CD4-positive, alpha-beta T cell treated with Interleukin-4 for 1 hour (primary cell): ENCODE results near the gene MCTP1.

ENCODE experiments used
- DNase-seq, 2 donors: peaks; one replicate each; pipeline ENCODE4 v3.0.0-alpha.2; 2020 to 2022

The MCTP1 gene

GRCh38 chr5:94928891-94929290, 356.0 kb downstream of the MCTP1 start:
- no peak for DNase-seq

DNA sequence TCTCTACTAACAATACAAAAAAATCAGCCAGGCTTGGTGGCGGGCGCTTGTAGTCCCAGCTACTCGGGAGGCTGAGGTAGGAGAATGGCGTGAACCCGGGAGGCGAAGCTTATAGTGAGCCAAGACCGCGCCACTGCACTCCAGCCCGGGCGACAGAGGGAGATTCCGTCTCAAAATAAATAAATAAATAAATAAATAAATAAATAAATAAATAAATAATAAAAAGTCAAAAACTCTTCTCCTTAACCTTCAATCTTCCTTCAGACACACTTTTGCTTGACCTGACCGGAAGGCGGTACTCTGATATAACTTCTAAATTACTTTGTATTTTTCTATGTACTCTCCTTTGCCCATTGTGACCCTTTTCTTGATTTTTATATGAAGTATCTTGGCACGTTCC, 364.3 kb downstream of the MCTP1 start:
- DNase-seq = no peak

- no peak for DNase-seq
These were observed 368.3 kb downstream of the MCTP1 start for GRCh38 chr5:94916619-94917018.

DNA sequence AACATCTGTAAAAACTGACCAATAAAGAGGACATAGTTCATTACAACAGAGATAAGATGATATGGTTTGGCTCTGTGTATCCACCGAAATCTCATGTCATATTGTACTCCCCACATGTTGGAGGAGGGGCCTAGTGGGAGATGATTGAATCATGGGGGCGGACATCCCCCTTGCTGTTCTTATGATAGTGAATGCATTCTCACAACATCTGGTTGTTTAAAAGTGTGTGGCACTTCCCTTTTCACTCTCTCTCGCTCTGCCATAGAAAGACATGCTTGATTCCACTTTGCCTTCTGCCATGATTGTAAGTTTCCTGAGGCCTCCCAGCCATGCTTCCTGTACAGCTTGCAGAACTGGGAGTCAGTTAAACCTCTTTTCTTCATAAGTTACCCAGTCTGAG, 373.6 kb downstream of the MCTP1 start:
- DNase-seq = no peak

DNA sequence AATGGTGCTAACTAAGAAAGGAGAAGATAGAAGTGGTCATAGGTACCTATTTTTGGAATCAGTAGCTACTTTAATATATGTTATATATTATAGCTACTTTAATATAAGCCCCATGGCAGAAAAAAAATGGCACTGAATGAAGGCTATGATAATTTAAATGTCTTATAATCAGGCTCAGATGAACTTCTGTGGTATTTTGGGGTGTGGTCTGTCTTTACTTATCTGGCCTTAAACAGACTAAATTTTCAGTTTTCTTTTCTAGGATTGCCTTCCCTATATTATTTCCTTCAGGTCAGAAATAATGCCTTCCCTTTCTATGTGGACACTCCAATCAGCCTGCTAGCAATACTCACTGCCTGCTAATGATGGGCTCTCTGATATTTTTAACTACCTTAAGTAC, 374.2 kb downstream of the MCTP1 start:
- no peak for DNase-seq

DNA sequence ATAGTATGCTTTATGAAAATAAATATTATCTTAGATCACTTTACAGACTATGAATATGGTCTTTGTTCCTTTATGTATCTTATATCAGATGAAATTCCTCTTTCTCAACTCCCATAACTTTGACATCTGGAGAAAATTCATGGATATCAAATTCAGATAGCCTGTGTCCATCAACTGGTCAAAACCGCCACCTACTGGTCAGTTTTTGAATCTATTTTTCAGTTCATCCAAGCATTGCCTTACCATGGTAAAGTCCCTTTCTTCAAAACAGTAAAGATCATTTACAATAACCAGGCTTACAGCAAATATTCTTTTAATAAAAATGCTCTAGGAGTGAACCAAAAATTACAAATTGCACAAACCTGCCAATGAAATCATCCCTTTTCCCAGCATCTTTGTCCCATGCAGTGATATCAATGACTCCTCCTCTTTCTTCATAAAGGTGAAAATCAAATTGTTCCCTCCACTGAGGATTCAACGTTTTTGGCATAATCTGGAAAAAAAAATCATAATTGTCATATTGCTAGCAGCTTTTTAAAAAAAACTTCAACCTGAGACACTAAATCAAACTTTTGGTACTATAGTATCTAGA, 375.9 kb downstream of the MCTP1 start:
- peak in 1 of 2 donors; percentile 5 for DNase-seq

GRCh38 chr5:94906750-94907149, 378.1 kb downstream of the MCTP1 start:
- no peak for DNase-seq

DNA sequence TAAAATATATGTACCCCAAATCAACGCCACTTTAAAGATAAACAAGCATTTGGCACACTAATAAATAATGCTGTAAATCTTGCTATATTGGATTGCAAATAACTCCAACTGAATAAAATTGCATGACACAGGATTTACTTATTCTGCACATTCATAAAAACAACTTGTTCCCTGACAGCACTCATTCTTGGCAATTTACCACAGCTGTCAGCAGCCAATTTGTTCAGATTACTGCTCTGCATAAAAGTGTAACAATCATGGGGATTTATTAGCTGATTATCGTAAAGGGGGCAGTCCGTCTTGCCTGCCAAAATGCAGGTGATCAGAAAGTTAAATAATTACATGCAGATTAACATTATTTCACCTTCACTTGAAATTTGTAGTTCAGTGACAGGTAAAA, 381.2 kb downstream of the MCTP1 start:
- no peak for DNase-seq

- no peak for DNase-seq
These were observed 383.5 kb downstream of the MCTP1 start for GRCh38 chr5:94901191-94901979.

DNA sequence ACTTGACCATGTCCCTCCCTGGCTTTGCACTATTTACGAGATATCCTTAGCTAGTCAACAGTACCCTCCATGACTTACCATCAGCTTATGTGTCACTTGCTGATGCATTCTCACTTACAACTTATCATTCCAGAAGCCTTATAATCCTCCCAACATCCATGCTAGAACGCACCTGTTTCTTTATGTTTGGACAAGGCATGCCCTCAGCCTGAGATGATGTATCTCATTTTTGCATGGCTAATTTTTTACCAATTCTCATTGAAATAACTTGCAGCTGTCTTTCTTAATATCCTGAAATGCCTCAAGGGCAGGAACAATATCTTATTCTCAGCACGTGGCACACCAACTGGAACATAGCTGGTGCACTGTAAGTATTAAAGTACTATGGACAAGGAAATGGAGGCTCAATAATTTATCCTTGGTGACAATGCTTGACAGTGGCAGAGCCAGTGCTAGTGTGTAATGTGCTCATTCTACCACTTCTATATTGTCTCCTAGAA, 384.8 kb downstream of the MCTP1 start:
- DNase-seq = no peak

DNA sequence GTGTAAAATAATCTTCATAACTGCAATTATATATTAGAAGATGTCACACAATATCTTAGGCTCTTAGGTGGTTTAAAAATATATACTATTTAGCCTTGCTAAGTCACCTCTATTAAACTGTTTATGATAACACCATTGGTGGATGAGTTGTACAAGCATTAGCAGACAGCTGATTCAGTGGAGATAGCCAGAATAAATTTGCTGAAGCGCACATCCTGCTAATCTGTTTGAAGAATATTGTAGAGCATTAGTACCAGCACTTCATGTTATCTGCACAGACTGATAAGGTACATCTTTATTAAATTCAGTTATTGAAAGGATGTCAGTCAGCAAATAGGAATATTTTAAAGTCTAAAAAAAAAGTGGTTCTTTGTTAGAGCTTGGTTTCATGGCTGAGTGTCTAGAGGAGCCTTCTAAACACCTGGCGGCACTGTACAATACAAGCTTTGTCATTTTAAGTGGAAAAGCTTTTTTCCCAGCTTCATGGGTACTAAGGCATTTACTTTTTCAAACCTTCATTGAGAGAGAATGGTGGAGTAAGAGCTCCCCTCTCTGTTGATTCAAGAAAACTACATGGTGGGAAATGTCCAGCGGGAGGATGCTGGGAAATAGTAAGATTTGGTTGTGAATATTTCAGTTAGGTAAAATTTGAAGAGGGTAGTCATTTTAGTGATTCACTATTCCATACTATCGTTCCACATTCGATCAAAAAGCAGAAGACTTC, 391.3 kb downstream of the MCTP1 start:
- peak in 1 of 2 donors; percentile 0 for DNase-seq

DNA sequence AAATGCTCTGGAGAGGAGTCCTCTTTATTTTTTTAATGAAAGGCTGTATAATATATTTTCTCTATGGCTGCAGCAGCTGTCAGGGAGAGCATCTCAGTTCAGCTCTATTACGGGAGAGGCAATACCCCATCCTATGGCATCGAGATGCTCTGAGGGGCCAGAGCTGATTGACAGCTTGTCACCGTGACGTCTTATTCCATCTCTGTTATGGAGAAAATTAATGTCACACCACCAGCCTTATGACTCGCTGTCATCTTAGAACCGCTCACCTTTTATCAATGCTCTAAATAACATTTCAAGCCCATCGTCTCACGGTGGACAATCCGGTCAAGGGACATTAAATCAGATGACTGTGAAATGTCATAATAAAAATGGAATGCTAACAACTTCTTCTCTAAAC, 392.9 kb downstream of the MCTP1 start:
- no peak for DNase-seq

GRCh38 chr5:94891565-94891964, 393.3 kb downstream of the MCTP1 start:
- no peak for DNase-seq

GRCh38 chr5:94890907-94891306, 394.0 kb downstream of the MCTP1 start:
- DNase-seq = no peak

DNA sequence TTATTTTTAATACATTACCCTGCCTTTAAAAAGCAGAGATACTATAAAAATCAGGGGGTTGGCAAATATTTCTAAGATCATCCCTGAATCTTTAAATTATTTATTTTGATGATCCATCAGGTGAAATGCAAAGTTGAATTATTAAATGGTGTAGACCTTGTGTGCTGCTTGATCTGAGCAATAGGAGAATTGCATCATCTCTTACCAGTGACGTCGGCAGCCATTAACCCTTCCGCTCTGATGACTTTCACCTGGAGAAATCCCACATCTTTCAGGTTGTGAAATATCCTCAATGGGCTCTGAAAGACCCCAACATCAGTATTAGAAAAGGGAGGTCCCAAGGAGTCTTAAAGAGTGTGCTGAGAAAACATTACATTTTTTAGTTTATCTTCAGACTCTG, 396.2 kb downstream of the MCTP1 start:
- no peak for DNase-seq

DNA sequence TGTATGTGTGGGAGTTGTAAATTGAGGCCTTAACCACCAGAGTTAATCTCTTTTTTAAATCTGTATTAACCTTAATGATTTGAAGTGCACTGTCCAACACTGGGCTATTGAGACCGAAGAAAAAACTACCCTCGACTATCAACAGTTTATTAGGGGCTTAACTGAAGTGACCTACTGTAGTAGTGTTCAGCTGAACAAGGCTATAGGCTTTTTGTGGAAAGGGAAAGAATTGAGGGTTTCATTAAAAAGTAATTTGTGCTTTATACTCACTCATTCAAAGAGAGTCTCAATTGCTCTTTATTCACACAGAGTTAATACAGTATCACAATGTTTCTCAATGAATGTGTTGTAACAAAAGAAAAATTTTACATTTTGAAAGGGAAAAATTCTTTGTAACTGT, 399.0 kb downstream of the MCTP1 start:
- DNase-seq = no peak

DNA sequence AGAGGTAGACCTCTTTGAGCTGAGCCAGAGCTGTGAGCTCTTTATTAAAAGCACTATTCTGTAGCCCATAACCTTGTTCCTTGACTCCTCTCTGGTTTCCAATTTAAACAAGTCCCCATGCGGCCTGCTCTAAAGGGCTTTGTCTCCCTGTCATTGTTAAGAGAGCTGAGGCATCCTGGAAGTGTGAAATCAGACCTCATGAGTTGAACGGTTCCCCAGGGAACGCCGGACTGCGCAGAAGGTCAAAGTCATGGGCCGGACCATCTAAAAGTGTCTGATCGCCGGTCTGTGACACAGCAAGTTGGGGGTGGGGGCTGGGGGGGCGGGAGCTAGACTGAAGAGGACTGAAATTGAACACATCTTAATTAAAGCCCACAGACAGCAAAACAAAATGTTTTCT, 400.6 kb downstream of the MCTP1 start:
- no peak for DNase-seq

DNA sequence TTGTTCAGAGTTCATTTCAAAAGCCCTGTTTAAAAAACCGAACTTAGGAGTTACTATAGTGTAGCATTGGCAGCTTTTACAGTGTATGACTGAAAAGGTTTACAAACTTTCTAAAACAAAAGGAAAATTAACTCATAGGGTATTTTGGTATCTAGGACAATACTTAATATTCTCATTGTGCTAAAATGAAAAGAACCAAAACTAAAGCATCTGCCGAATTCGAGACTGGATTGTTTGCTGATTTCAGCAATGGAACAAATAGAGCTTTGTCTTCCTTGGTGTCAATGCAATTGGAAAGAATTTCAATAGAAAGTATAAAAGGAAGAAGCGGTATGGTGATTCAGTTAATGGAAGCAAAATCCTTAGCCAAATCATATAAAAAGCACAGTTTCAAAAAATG, 412.4 kb downstream of the MCTP1 start:
- DNase-seq = no peak

- DNase-seq = no peak
These were observed 414.2 kb downstream of the MCTP1 start for GRCh38 chr5:94870511-94871183.

GRCh38 chr5:94869921-94870320, 415.0 kb downstream of the MCTP1 start:
- DNase-seq = no peak

- DNase-seq = no peak
These were observed 420.9 kb downstream of the MCTP1 start for GRCh38 chr5:94863951-94864350.

DNA sequence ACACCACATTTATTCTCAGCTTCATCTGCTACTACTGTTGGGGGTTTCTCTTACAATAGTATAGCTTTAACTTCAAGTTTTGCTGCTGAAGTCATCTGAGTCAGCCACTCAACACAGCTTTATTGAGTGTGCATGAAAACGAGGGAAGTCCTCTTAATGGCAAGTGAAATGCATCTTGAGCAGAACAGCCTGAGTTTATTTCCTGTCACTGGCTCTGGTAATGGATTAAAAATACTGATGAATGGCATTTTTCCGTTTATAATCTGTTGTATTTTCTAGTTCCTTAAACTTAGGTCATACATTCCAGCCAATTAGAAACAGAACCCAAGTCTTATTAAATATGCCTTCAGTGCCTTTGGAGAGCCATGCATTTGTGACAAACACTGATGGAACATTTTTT, 427.8 kb downstream of the MCTP1 start:
- DNase-seq = no peak

DNA sequence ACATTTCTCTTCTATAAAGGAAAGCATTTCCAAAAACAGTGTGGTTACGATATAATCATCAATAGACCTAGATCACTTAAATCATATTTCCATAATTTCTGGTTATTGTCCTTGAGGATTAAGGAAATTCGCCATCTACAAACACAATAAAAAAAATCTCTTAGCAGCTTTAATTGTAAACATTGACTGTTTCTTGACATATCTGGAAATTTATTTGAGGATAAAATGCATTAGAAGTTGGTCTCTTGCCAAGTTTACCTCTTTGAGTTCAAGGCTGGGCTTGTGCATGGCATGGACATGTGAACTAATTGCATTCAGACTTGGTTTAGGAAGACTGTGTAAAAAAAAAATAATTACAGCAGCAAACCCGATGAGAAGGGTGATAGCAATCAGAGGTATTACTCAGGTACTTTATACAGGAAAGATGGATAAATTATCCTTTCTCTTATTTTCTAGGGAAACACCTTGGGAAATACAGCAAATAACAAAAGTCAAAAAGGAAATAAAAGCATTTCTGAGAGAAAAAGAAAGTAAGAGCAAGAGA, 428.6 kb downstream of the MCTP1 start:
- no peak for DNase-seq
